HG03565 (cell line): Measurements from ENCODE around the gene PHF12.

ENCODE experiments used
- ATAC-seq: cut with Tn5 transposase; IDR thresholded peaks from one replicate; pipeline ENCODE4 v1.9.1; 2021; ENCODE audit warnings: mild to moderate bottlenecking, moderate library complexity; ENCODE audit not compliant: unreplicated experiment

Gene PHF12

GRCh38 chr17:28862561-28862960, 88.8 kb downstream of the PHF12 start:
- no peak for ATAC-seq

- no peak for ATAC-seq
Measured at GRCh38 chr17:28861393-28862203, 89.7 kb downstream of the PHF12 start.

DNA sequence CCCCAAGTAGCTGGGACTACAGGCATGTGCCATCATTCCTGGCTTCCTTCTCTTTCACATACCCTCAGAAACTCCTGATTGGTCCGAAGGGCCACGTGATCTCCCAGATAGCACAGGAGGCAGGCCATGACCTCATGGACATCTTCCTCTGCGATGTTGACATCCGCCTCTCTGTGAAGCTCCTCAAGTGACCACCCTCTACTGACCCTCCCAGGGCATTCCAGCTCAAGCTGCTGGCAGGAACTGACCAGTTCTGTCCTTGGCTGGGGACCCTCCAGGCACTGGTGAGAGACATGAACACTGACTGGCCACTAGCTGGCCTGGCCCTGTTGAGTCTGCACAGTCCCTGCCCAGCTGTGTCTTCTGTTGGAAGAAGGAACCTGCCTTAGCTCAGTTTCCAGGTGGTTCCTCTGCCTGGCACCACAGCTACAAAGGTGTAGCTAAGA, 90.9 kb downstream of the PHF12 start:
- ATAC-seq = no peak

DNA sequence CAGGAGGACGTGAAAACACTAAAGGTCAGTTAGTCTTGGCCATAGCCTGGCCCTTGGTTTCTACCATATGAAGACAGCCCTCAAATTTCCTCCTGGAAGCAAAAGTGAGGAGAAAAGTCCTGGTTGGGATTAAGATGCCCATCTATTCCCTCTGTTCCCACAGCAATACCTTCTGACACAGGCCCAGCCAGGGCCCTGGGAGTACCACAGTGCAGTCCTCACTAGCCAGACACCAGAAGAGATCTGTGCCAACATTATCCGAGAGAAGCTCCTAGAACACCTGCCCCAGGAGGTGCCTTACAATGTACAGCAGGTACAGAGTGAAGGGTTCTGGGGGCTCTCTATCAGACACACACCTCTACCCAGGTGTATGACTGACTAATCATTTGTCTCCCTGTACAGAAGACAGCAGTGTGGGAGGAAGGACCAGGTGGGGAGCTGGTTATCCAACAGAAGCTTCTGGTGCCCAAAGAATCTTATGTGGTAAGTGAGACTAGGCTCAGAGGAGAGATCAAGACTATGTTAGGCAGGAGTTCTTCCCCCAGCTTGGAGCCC, 92.4 kb downstream of the PHF12 start:
- no peak for ATAC-seq

- no peak for ATAC-seq
Measured at GRCh38 chr17:28857905-28858800, 93.2 kb downstream of the PHF12 start.

DNA sequence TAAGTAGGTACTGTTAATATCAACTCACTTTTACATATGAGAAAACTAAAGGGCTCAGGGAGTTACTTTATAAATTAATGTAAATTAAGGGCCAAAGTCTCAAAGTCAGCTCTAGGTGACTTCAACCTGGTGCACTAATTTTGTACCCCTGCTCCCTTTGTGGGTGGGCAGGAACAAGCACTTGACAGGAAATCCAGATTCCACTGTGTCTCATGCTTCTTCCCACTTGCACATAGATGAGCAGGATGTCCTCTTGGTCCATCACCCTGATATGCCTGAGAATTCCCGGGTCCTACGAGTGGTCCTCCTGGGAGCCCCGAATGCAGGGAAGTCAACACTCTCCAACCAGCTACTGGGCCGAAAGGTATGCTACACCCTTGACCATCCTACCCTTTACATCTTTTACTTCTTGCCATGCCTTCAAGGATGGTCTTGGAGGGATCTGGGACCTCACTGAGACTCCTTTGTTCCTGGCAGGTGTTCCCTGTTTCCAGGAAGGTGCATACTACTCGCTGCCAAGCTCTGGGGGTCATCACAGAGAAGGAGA, 95.2 kb downstream of the PHF12 start:
- no peak for ATAC-seq

- ATAC-seq = no peak
Measured at GRCh38 chr17:28855336-28855679, 96.0 kb downstream of the PHF12 start.
